SKM-1 (cell line): ENCODE measurements around the gene PRODH2.

ENCODE experiments used
- DNase-seq: peaks from one replicate; lab custom pipeline; 2025; ENCODE audit not compliant: unreplicated experiment; lab: John Stamatoyannopoulos, UW

Gene PRODH2

DNA sequence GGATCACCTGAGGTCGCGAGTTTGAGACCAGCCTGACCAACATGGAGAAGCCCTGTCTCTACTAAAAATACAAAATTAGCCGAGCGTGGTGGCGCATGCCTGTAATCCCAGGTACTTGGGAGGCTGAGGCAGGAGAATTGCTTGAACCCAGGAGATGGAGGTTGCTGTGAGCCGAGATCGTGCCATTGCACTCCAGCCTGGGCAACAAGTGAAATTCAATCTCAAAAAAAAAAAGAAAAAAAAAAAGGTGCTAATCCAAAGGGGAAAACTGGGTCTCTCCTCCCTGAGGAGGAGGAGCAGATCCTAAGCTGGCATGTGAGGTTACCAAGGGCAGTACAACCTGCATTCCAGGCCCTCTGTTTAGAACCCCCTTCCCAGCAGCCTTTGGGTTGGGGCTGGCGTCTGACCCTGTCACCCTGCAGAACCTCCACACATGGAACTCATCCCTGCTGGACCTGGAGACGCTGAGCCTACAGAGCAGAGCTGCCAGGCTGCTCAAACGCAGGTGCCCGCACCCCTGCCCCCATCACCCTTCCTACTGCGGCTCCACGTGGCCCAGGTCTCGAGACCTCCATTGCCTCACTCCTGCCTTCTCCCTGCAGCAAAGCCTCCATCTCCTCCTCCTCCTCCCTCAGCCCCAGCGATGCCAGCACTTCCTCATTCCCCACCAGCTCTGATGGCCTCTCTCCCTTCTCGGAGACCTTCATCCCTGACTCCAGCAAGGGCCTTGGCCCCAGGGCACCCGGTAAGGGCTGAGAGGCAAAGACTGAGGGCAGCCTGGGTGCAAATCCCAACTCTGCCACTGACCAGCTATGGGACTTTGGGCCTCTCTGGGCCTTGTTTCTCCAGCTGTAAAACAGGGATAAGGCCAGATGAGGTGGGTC is 48.0 kb downstream of the PRODH2 start:
- DNase-seq, result no peak

DNA sequence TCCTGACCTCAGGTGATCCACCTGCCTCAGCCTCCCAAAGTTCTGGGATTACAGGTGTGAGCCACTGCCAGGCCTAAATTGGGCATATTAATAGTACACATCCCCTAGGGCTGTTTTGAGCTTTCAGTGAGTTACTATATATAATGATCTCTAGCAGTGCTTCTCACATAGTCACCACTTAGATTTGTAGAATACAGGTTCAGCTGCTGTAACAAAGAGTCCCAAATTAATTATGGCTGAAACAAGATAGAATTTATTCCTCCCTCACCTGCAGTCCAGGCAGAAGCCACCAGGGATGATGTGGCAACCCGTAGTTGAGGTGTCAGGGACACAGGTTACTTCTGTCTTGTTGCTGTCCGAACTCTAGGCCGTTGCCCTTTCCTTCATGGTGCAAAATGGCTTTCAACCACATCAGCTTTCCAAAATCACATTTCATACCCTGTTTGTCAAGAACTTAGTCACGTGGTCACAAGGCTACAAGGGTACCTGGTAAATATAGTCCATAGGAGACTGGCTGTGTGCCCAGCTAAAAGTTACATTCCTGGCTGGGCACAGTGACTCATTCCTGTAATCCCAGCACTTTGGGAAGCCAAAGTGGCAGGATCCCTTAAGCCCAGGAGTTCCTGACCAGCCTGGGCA is 51.8 kb downstream of the PRODH2 start:
- DNase-seq, result no peak

DNA sequence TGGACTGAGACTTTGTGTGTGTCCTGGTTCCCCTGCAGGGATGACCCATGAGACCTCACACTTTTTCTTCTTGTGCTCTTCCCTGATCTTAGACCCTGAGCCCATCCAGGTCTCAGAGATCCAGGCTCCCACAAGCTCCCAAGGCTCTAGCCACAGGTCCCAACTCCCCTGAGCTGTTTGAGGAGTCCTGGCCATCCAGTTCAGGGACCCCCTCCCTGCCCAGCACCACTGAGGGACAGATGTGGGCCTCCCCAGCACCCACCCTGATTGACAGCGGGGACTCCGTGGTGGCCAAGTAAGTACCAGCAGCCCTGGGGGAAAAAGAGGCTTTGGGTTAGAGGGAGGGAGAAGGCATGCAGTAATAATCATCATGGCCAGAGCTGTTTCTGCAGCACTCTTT is 52.9 kb downstream of the PRODH2 start:
- no peak for DNase-seq

DNA sequence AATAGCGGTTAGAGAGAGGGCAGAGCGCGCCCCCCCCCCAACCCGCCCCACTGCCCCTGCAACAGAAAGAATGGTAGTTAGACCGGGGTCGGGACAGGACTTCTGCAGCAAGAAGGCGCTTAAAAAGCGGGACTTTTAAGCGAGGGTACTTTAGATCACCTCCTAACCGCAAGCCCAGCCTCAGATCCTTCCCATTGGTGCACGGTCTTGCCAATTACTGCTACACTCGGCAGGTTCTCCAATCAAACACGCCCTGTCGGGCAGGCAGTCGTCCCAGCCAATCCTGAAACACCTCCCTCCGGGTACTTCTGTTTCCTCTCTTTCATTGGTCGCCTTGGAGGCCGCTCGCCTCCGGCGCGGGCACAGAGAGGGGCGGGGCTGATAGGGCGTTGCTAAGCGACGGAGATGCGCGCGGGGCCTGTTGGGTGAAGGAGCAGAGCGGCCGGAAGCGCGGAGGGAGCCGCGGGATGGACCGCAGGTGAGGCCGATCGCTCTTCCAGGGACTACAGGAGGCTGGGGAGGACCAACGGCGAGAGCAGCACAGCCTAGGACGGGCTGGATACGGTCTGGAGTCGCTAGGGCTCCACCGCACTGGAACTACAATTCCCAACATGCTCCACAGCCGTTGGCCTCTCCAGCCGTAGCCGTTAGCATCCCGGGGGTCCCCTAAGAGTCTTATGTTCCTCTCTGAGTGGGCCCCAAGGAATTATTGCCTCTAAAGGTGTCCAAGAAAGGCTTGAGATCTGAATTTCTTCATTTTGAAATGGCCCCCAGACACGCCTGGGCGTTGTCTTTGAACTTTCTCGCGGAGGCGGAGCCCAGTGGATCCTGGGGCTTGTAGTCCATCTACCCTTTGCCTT is 54.7 kb downstream of the PRODH2 start, which contains the start of gene PROSER3:
TSS of gene PROSER3 (plus strand) at position 428 of the 860 bp plus-strand sequence. CDS start at position 468, 40 bp downstream.
- peak; percentile 98 for DNase-seq

DNA sequence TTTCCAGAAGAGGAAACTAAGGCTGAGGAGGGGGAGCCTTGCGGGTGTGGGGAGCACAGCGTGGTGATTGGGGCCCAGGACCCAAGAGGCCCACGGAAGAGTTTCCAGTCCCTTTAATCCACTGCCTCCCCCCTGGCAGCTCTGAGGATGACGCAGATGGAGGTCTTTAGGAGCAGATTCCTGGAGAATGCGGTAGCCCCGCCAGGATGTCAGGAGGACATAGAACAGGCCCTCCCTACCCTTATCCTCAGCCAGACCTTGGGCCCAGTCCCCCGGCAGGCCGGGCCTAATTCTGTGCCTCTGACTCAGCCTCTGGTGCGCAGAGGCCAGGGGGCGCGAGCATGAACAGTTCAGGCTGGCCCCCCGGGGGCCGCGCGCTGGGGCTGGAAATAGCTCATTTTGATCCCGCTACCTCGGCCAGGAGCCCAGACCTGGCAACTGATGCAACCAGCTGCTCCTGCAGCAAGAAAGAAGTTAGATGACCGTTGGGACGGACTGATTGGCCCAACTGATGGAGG is 55.4 kb downstream of the PRODH2 start:
- no peak for DNase-seq

DNA sequence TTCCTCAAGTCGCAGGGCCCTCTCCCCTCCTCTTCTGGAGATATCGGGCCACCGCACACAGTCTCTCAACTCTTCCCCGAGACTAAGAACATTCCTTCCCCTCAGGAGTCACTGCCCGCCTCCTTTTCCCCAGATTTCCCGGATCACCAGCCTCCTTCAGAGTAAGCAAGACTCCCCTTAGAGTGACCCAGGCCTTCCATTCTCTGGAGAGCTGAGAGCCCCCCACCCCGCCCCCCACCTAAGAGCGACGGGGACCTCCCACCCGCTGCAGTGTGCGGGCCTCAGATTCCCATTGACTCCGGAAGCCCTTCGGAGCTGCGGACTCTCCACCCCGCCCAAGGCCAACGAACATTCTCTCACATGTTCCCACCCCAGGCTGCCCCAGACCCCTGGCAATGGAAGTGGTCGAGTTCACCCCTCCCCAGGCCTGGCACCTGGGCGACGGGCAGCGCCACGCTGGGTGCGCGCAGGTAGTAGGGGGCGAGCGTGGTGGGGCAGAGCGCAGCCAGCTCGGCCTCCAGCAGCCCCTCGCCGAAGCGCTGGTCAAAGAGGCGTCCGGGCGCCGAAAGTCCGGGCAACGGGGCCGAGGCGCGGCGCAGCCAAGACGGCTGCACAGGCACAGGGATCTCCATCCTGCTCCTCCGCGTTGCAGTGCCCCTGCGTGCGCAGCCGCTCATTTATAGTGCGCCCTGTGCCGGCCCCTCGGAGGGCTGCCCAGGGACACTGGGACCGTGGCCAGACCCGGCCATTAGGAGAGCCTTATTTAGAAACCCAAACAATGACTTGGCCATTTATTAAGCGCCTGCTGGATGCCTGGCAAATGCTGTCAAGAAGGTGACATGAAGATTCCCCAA is 56.0 kb downstream of the PRODH2 start, which contains the start of gene HSPB6:
TSS of gene HSPB6 (minus strand) at position 653 of the 854 bp plus-strand sequence. CDS start at position 632, 21 bp downstream.
- DNase-seq, result no peak

DNA sequence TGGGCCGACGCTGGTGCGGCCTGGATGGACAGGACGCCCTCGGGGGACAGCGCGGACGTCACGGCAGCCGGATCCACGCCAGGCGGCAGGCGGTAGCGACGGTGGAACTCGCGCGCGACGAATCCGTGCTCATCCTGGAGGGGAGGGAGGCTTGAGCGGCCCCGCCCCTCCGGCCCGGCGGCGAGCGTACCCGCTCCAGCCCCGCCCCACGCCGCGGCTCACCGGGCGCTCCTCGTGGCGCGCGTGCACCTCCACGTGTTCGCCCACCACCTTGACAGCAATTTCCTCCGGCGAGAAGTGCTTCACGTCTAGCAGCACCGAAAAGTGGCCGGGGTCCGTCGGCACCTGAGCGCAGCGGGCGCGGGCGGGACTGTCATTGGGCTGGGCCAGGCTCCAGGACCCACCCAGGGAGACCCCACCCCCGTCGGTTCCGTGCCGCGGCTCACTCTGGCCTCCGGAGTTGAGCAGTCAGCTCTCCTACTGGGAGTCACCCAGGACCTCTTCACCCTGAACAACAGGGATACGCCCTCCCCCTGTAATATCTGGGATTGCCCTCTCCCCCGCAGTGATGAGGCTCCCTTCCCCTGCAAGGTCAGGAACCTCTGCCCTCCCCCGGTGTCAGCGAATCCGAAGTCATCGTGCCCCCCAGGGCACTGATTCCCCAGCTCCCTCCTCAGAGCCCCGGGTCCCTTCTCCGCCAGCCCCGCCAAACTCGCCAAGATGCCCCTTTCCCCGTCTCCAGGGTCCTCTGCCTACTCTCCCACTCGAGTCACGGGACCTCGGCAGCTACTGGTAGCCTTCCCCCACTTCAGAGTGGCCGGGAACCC is 56.9 kb downstream of the PRODH2 start:
- no peak for DNase-seq

DNA sequence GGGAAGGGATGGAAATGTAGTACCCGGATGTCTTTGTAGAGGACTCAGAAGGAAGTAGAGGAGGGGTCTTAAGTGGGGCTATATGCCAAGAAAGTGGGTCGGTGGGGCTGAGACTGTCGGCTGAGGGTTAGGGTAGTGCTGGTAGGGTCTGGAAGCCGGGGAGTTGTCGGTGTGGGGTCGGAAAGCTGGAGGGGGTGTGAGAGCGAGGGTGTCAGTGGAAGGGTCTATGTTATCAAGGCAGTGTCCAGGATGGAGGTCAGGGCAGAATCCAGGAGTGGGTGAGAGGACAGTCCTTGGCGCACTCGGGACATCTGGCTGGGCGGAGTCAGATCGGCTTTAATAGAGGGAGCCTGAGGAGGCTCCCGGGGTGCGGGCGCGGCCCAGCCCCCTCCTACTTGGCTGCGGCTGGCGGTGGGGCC is 57.5 kb downstream of the PRODH2 start:
- no peak for DNase-seq

DNA sequence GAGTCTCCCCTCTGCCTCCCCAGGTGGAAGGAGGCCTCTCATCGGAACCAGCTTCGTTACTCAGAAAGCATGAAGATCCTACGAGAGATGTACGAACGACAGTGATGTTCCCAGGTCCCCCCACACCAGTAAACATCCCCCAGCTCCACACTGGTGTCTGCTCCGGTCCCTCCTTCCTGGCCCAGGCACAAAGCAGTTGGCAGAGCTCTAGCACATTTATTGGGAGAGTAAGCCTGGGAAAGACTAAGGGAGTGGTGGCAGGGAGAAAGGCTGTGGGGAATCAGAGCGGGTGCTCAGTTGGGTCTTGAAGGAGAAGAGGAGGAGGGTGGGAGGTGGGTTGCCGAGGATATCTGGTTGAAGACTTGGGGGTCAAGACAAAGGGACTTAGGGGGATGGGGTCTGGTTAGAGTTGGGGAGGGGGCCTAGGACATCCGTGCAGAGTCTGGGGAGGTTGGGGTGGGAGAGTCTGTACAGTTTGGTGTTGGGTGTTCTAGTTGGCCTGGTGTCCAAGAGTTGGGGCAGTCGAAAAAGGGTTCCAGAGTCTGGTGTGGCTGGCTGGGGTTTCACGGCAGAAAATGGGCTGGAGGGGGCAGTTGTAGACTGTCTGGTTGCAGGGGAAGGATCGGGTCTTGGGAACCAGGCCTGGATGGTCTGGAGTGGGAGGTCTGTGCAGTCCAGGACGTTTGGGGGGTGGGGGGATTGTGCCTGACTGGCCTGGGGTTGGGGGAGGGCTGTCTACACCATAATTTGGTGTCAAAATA is 58.1 kb downstream of the PRODH2 start:
- no peak for DNase-seq

DNA sequence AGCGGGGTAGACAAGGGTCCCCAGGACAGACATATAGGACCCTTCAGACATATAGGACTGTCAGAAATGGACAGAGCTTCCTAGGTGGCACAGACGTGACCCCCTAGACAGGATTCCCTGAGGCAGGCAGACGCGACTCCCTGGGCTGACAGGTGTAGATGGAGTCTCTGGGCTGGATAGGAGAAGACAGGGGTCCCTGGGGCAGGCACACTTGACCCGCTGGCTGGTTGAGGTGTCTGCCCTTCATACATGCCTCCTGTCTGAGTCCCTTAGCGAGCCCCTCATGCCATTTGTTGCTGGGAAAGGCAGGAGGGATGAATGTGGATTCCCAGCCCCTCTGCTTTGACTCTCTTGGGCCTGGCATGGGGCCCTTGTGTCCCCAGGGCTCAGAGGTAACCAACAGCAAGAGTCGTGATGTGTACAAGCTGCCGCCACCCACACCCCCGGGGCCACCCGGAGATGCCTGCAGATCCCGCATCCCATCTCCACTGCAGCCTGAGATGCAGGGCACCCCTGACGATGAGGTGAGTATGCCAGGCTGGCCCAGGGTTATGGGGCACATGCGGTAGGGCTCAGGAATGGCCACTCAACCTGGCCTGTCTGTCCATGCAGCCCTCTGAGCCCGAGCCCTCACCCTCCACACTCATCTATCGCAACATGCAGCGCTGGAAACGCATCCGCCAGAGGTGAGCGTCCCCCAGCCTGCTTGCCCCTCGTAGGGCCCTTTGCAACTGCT is 58.8 kb downstream of the PRODH2 start:
- no peak for DNase-seq

DNA sequence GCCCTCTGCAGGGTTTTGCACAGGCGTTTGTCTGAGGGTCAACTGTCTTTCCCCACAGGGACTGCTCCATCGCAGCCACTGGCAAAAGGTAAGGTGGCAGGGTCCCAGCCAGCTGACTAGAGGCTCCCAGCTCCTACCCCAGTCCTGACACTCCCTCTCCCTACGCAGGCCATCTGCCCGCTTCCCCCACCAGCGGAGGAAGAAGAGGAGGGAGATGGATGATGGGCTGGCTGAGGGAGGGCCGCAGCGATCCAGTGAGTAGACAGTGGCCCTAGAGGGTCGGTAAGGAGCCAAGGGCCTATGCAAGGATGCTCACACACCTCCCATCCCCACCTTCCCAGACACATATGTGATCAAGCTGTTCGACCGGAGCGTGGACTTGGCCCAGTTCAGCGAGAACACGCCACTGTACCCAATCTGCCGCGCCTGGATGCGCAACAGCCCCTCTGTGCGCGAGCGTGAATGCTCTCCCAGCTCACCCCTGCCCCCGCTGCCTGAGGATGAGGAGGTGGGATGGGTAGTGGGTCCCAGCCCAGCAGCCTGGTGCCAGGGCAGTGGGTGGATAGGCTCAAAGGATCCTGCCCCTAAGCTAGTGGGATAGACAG is 59.8 kb downstream of the PRODH2 start:
- DNase-seq, result no peak

DNA sequence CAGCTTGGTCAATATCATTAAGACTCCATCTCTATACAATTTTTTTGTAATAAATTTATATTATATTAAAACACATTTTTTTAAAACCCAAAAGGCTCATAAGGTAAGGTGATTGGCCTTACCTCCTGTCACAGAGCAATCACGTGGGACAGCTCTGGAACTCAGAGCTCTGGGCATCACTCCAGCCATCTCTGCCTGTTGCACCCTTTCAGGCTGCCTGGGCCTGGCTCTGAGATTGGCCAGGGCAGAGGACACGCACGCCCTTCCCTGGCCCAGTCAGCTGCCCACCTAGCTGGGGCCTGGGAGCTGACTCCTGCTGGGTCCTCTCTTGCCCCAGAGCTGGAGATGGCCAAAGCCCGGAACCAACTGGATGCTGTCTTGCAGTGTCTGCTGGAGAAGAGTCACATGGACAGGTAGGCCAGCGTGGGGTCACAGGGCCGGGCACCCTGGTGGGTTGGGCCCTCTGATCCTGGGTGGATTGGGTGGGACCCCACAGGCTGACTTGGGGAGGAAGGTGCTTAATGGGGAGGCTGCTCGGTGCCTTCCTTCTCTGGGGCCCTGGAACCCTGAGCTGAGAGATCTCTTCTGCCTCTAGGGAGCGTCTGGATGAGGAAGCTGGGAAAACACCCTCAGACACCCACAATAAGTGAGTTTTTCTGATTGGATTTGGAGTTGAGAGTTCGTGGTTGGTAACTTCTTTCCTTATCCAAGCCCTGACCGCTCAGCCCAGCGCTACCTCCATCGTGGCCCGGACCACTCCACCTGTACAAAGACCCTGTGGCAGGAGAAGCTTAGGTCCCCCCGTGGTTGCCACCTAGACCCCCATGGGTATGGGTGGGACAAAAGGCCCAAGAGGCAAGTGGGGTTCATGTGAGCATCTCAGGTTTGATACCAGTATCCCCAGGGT is 60.6 kb downstream of the PRODH2 start:
- DNase-seq, result no peak

DNA sequence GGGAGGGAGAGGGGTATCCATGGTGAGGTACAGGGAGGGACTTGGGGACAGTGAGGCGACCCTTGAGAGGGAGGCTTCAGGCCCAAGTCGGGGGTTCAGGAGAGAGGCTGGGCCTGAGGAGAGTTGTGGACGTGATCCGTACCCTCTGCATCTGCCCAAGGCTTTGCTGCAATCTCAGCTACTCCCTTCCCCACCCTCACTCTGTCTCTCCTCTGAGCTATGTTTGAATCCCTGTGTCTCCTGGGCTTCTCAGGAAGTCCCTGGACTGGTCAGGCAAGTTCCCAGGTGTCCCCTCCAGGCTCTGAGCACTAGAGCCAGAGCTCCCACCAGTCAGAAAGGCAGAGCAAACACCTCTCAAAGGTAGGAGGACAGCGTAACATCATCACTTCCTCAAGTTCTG is 62.5 kb downstream of the PRODH2 start:
- DNase-seq, result no peak
